Psoas muscle (tissue), 8 donors: ENCODE data around the gene CACNA2D1. TPM values are rescaled to one million over a fixed set of nuclear protein-coding genes. Genes with fewer than 3 reads are reported as not detected.

Experiments used
- ATAC-seq, 4 donors: fragments of 200-7000 bp; cut with Tn5 transposase; one replicate each; pipeline ENCODE4 v1.9.1; 2020; ENCODE audit warnings: moderate library complexity in 3 of 4, mild to moderate bottlenecking in 2 of 4
- DNase-seq, 2 donors: peaks; one replicate each; pipeline ENCODE4 v3.0.0-alpha.2; 2020
- H3K27ac ChIP-seq: fragments of 200-600 bp; one replicate; pipeline ENCODE4 v1.8.0; 2022
- H3K27me3 ChIP-seq, 3 donors: fragments of 200-600 bp in 1 of 3; one replicate each; pipeline versions ENCODE4 v1.6.1 to v1.8.0; 2013 to 2022; ENCODE audit warnings: low read length in 2 of 3, mild to moderate bottlenecking in 2 of 3, moderate library complexity in 1 of 3; ENCODE audit not compliant: insufficient read depth in 3 of 3
- H3K36me3 ChIP-seq, 2 donors: fragments of 200-600 bp in 1 of 2; one replicate each; pipeline versions ENCODE4 v1.6.1 to v1.8.0; 2013 to 2022; ENCODE audit warnings: low read depth in 1 of 2, mild to moderate bottlenecking in 1 of 2, moderate library complexity in 1 of 2; ENCODE audit not compliant: insufficient read depth in 1 of 2
- H3K4me1 ChIP-seq: fragments of 200-600 bp; one replicate; pipeline ENCODE4 v1.8.0; 2022
- H3K4me3 ChIP-seq: fragments of 200-600 bp; one replicate; pipeline ENCODE4 v1.8.0; 2022; ENCODE audit warnings: mild to moderate bottlenecking
- H3K9me3 ChIP-seq: fragments of 200-600 bp; one replicate; pipeline ENCODE4 v1.8.0; 2022
- WGBS, 3 donors: extraction: QIAGEN DNeasy Blood & Tissue Kit; methylation state at CpG; one replicate each; pipeline versions ENCODE4 v1.1.6 to v1.1.7; 2013; 5-methylcytosine and 5-hydroxymethylcytosine counted together
- intact Hi-C, 2 donors: fragments of 100-400 bp; cut with DNase I; formaldehyde crosslinking; loops; one replicate each; pipeline versions ENCODE4 v1.11.0 to v1.14.2; 2022
- polyA plus RNA-seq, 3 donors: library from polyadenylated mRNA; stranded (reverse); fragments of 200-250 nt; gene quantifications; one replicate each; pipeline ENCODE4 v1.2.3, GENCODE V29; 2013
- total RNA-seq, 4 donors: library from RNA; stranded (reverse); fragmentation: NEBNext Ultra II Directional in 2 of 4; extraction: Animal tissue kit (Norgen Biotek cat#: 25700) in 2 of 4; gene quantifications; one replicate each; pipeline versions ENCODE4 v1.2.1 to v1.2.4, GENCODE V29; 2021 to 2023
- TF ChIP-seq, protein P1 (sequence below): fragments of 200-600 bp; IDR thresholded peaks from one replicate; pipeline ENCODE4 v1.8.0; 2022; ENCODE audit warnings: antibody characterized with exemption
- donor health status: healthy with polysubstance abuse.
- donor health status: DM: no; HTN: no; CAD: no; lungs with moderate emphysema.
- donor health status: Bipolar disorder and iron deficiency.
- donor health status: healthy.
- donor health status: DM: yes; HTN: yes; CAD: no.
- donor health status: DM: no; HTN: no; CAD: no.
- donor health status: DM: no; HTN: no; CAD: no.
- donor health status: DM: yes; HTN: yes; CAD: no.

Gene CACNA2D1
- total and polyA plus RNA-seq, 7 donors = 10.2 to 167 (median 97.5) TPM

DNA sequence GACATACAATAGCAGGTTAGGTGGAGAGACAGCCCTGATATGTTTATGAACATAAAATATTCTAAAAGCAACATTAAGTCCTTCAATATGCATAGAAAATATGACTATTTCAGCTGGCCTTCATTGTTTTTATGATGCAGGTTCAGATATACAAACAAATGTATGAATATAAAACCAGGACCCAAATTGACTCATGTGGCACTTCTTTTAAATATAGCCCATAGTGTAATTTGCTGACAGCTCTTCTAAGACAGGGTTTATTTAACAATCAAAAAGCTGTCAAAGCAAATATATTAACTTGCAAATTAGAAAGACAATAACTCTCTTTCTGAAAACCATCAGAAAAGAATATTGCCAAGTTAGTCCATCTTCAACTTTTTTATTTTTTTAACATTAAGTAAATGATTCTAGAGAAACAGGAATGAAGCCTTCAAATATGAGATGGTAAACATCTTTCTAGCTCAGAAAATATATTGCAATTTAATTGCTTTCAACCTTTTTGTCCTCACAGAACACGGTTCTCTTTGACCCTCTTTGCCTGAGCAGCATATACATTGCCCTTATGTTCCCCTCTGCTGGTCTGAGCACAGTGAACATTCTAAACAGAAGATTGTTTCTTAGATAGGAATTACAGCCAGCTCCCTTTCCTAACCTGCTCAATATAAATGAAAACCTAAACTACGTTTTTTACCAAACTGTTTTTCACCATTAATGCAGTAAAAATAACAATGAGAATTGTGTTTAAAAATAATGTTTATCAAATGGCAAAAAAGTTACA lies 82.8 kb downstream of the CACNA2D1 start:
- DNase-seq = no peak
- ATAC-seq = peak in 2 of 4 donors; percentile 53 to 66
- peaks cover 69% of the 10 kb centered on the region for H3K4me1 ChIP-seq
- no peak overlapping the region for H3K4me3 ChIP-seq
- intact Hi-C loops = no loop called here
- no peaks in the 10 kb centered on the region for H3K9me3 ChIP-seq
- no peaks in the 10 kb centered on the region for H3K27me3 ChIP-seq
- no peak overlapping the region for H3K27ac ChIP-seq
- 24 to 35% (median 27%) methylated on average over 2 of the region's 2 CpGs for WGBS, 3 donors
- H3K36me3 ChIP-seq = no peaks in the 10 kb centered on the region
- TF ChIP-seq, protein P1, sequence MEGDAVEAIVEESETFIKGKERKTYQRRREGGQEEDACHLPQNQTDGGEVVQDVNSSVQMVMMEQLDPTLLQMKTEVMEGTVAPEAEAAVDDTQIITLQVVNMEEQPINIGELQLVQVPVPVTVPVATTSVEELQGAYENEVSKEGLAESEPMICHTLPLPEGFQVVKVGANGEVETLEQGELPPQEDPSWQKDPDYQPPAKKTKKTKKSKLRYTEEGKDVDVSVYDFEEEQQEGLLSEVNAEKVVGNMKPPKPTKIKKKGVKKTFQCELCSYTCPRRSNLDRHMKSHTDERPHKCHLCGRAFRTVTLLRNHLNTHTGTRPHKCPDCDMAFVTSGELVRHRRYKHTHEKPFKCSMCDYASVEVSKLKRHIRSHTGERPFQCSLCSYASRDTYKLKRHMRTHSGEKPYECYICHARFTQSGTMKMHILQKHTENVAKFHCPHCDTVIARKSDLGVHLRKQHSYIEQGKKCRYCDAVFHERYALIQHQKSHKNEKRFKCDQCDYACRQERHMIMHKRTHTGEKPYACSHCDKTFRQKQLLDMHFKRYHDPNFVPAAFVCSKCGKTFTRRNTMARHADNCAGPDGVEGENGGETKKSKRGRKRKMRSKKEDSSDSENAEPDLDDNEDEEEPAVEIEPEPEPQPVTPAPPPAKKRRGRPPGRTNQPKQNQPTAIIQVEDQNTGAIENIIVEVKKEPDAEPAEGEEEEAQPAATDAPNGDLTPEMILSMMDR = no peak

DNA sequence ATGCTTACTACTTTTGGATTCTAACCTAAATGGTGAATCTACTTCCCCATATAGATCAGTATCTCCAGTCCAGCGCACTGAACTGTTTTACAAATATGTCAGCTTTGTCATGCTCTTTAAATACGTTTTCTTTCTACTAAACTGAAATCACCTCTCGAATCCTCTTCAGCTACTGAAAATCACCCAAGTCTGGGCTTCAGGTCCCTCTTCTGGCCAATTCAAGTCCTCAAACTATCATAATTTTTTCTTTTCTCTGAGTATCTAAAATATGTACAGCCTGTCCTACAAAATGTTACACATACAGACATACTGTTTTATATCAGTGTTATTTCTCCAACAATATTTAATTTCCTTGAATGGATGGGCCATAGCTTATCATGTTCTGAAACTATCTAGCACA lies 84.2 kb downstream of the CACNA2D1 start:
- 69 to 84% (median 83%) methylated on average over 3 of the region's 3 CpGs for whole genome bisulfite sequencing, 3 donors
- peak overlapping the region; percentile 3 for H3K27ac ChIP-seq
- DNase-seq (no peak), ATAC-seq (no peak)
- H3K9me3 ChIP-seq = no peaks in the 10 kb centered on the region
- TF ChIP-seq, protein P1 = no peak
- H3K27me3 ChIP-seq = no peaks in the 10 kb centered on the region
- H3K36me3 ChIP-seq = no peaks in the 10 kb centered on the region
- H3K4me3 ChIP-seq = no peak overlapping the region
- intact Hi-C loops = no loop called here
- peaks cover 65% of the 10 kb centered on the region for H3K4me1 ChIP-seq

DNA sequence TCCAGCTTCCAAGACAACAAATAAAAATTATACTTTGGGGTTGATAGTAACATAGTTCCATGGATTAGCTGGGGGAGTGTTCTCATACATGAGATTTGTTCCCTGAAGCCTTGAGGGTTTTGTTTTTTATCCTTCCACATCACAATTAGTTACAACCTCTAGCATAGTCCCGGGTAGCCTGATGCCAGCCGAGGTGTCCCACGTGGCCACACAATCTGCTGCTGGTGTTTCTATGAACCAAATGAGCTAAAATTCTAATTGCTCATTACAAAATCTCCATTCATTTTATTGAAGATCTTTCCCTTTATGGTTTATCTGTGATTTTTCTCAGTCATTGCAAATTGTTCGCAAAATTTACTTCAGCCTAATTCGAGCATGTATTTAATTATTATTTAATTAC lies 84.7 kb downstream of the CACNA2D1 start:
- Histone ChIP-seq H3K36me3 (no peaks in the 10 kb centered on the region), H3K4me3 (no peak overlapping the region), H3K4me1 (peaks cover 59% of the 10 kb centered on the region), H3K27me3 (no peaks in the 10 kb centered on the region), H3K9me3 (no peaks in the 10 kb centered on the region), H3K27ac (peak overlapping the region; percentile 3)
- 72 to 89% (median 86%) methylated on average over 5 of the region's 5 CpGs for WGBS, 3 donors
- DNase-seq (no peak), ATAC-seq (no peak)
- intact Hi-C loops = no loop called here
- TF ChIP-seq, protein P1 = no peak

DNA sequence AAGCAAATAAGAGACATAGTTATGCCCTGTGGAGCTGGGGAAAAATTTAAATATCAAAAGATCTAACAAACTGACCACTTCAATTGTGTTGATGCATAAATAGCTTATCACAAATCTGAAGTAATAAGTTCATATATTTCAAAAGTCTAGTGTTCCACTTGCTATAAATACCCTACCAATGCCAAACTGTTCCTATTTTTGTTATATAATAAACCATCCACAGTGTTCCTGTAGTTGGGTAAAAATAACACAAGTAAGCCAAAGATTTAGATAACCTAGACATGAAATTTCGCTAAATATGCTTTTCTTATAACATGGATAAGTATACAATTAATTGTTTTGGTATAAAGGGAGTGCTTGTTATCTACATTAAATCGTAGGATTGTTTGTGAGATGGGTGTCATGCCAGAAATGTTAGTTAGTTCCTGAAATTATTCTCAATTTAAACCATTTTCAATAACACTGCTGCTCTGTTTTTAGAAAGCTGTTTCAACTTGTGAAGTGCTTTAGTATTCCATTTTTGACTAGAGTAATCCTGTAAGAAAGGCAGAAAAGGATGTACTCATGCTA lies 85.5 kb downstream of the CACNA2D1 start:
- Histone ChIP-seq H3K27ac (peak overlapping the region; percentile 36), H3K36me3 (no peaks in the 10 kb centered on the region), H3K27me3 (no peaks in the 10 kb centered on the region), H3K9me3 (no peaks in the 10 kb centered on the region), H3K4me3 (no peak overlapping the region), H3K4me1 (peaks cover 57% of the 10 kb centered on the region)
- TF ChIP-seq, protein P1 = no peak
- ATAC-seq = peak in 1 of 4 donors; percentile 28
- intact Hi-C loops = no loop called here
- no peak for DNase-seq
- 63 to 71% (median 66%) methylated on average over 2 of the region's 2 CpGs for WGBS, 3 donors
